GM12892 (cell line): ENCODE data around the gene ADORA2B.

Experiments used
- POLR2A ChIP-seq: IDR thresholded peaks from 2 replicates; pipeline ENCODE4 v1.6.1; 2011; ENCODE audit warnings: low read depth, low read length, control low read depth
- POLR2AphosphoS5 ChIP-seq: IDR thresholded peaks from 2 replicates; pipeline ENCODE4 v1.6.1; 2011; ENCODE audit warnings: low read depth, low read length, control low read depth

DNA sequence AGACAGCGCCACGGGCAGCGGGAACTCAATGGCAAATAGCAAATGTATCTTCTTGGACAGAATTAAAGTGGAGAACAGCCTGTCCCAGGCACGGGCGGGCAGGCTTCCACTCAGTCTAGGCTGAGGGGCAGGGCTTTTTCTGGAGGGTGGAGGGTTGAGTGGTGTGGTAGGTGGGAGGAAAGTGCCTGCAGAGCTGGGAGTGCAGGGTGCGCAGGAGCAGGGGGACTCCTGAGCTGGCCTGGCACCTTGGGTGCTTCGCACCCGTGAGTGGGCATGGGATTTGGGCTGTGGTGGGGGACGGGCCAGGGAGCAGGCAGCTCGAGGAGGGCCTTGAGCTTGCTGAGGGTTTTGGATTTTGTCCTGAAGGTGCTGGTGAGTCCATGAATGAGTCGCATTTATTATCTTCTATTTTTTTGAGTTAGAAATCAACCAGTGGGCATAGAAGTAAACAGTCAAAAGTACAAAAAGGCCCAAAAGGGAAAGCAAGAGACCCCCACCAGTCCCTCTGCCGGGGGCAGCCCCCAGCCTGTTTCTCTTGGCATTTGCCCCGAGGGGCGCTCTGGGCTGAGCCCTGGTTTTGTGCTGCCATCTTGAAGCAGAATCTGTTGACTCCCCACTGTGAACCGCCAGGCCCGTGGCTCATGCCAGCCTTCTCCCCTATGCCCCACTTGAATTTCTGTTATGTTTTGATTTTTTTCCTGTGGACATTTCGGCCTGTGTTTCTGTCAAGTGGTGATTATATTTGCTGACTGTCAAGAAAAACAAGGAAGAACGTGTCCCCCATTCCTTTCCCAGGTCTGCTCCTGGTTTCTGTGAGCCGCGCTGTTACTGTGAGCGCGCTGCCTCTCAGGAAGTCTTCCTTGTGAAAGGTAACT is 8.2 kb downstream of the ADORA2B start:
- TF ChIP-seq POLR2A (no peak), POLR2AphosphoS5 (no peak)
